GM19324 (cell line): ENCODE data around the gene LSM14B.
"Not testable (repeated sequence)": the region's sequence is repeated elsewhere in the genome, so short reads cannot be mapped to it uniquely, and the experiment has no call there.

Experiments used
- ATAC-seq: cut with Tn5 transposase; IDR thresholded peaks from one replicate; pipeline ENCODE4 v1.9.1; 2021; ENCODE audit warnings: mild to moderate bottlenecking, moderate library complexity; ENCODE audit not compliant: unreplicated experiment, low FRiP score

The LSM14B gene

DNA sequence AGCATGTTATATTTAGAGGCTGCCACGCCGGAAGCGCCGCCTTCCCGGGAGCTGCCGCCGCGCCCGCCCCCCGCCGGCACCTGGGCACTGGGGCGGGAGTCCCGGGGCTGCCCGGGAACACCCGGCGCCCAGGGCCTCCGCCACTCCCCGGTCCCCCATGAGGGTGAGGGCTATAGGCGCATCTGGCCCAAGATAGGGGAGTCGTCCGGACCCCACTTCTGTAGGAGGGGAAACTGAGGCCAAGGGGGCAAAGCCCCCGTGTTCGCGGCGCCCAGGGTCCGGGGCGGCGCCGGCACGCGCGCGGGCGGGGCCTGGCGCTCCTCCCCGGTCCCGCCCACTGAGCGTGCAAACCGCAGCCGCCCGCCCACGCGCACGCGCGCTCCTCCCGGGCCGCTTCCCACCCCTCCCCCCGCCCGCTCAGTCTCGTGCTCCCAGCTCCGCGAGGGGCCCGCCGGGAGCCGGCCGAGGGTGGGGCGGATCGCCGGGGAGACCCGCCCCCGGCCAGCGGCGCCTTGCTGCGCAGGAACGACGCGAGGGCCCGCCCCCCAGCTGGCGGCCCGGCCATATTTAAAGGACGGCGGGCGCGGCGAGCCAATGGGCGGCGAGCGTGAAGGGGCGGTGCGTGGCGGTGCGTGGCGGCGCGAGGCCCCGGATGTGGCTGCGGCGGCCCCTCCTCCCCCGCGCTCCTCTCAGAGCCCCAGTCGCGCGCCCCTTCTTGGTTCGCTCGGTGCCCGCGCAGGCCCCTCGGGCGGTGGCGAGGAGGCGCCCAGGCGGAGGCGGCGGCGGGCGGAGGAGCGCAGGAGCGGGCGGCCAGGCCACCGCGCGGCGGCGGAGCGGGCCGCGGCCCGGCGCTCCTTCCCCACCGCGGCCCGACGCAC, at the start of gene LSM14B:
TSS of gene LSM14B (plus strand) at position 700 of the 878 bp plus-strand sequence. CDS start 192 bp downstream, outside the sequence.
- ATAC-seq: peak; percentile 83

GRCh38 chr20:62073323-62073722, 49.0 kb upstream of the LSM14B start:
- ATAC-seq: no peak

- no peak for ATAC-seq
Observed at GRCh38 chr20:62079166-62079565, 43.1 kb upstream of the LSM14B start.

- no peak for ATAC-seq
Observed at GRCh38 chr20:62080249-62080990, 41.9 kb upstream of the LSM14B start.

GRCh38 chr20:62083312-62083711, 39.0 kb upstream of the LSM14B start:
- ATAC-seq: no peak

DNA sequence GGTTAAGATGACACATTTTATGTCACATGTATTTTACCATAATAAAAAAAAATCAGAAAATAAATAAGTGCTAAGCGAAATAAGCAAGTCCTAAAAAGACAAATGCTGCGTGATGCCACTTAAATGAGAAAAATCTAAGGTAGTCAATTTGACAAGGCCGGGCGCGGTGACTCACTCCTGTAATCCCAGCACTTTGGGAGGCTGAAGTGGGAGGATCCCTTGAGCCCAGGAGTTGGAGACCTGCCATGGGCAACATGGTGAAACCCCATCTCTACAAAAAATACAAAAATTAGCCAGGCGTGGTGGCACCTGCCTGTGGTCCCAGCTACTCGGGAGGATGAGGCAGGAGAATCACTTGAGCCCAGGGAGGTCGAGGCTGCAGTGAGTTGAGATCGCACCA, 38.1 kb upstream of the LSM14B start:
- ATAC-seq: not testable (repeated sequence)

- ATAC-seq: no peak
Observed at GRCh38 chr20:62085206-62085605, 37.1 kb upstream of the LSM14B start.

GRCh38 chr20:62087227-62087626, 35.0 kb upstream of the LSM14B start:
- no peak for ATAC-seq

GRCh38 chr20:62087632-62088031, 34.6 kb upstream of the LSM14B start:
- no peak for ATAC-seq

- no peak for ATAC-seq
Observed at GRCh38 chr20:62088258-62089127, 33.8 kb upstream of the LSM14B start.

DNA sequence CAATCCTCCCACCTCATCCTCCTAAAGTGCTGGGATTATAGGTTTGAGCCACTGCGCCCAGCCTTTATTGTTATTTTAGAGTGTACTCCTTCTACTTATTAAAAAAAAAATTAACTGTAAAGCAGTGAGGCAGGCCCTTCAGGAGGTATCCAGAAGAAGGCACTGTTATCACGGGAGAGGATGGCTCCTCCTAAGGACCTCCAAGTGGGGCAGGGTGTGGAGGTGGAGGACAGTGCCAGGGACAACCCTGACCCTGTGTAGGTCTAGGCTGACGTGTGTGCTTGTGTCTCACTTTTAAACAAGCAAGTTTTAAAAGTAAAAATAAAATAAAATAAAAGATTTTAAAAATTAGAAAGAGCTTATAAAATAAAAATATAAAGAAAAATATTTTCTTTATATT, 32.9 kb upstream of the LSM14B start:
- no peak for ATAC-seq

- no peak for ATAC-seq
Observed at GRCh38 chr20:62096421-62097380, 25.6 kb upstream of the LSM14B start.

DNA sequence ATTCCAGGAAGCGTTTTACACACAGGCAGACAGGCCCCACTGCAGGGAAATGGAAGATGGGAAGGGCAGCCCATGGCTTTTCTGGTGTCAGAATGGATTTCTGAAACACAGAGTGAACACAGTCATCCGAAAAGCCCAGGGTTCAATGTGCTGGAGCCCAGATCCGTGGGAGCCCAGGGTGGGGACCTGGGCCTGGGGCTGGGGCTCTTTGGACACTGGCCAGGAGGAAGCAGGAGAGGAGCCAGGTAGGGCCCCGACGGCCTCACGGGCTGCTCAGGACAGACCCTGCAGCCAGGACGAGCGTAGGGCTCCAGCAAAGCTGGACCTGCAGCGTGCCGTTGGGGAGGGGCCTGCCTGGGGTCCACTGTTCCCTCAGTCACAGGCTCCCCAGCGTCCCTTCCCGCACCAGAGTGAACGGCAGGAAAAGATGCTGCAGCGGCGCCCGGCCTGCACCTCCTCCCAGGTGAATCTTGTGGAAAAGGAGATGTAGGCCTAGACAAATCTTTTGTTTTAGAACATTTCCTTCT, 24.3 kb upstream of the LSM14B start:
- no peak for ATAC-seq

DNA sequence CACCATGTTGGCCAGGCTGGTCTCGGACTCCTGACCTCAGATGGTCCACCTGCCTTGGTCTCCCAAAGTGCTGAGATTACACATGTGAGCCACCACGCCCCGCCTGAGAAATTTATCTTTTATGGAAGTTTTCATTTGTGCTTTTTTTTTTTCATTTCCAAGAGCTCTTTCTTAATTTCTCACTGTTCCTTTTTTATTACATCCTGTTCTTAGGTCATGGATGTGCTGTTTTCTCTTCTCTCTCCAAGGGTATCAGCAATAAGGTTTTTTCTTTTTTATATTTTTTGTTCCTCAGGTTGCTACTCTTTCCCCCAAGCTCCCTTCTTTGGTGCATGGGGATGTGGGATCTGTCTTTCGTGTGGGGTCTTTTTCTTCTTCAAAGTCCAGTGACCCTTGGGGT, 21.2 kb upstream of the LSM14B start:
- ATAC-seq: no peak

- ATAC-seq: no peak
Observed at GRCh38 chr20:62103508-62104233, 18.6 kb upstream of the LSM14B start.

- no peak for ATAC-seq
Observed at GRCh38 chr20:62104234-62104789, 18.0 kb upstream of the LSM14B start.

DNA sequence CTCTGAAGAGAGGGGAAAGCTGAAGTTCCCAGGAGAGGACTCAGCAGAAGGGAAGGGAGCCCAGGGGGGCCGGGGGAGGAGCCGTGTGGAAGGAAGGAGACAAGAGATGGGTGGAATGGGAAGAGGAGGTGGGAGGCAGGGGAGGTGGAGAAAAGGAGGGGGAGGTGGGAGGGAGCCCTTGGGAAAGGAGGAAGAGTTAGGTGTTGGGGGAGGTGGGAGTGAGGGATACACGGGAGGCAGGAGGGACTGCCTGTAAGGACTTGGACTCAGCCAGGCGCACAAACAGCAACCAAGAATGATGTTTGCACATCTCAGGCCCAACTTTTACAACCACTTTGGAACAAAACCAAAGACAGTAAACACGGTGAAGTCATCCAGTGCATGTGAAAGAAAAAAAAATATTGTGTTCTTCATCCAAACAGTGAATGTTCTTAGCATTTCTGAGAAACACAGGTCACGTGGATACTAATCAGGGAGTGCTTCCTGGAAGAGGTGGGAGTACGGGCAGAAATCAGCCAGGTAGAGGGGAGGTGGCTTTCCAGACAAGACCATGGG, 17.4 kb upstream of the LSM14B start:
- ATAC-seq: no peak

GRCh38 chr20:62105592-62105991, 16.7 kb upstream of the LSM14B start:
- ATAC-seq: no peak
